NCI-H2227 treated with DMSO at 0.1 percent for 48 hours (cell line): Measurements from ENCODE around the gene PSMD2.

ENCODE experiments used
- DNase-seq: peaks from one replicate; lab custom pipeline; 2025; lab: John Stamatoyannopoulos, UW

The PSMD2 gene

DNA sequence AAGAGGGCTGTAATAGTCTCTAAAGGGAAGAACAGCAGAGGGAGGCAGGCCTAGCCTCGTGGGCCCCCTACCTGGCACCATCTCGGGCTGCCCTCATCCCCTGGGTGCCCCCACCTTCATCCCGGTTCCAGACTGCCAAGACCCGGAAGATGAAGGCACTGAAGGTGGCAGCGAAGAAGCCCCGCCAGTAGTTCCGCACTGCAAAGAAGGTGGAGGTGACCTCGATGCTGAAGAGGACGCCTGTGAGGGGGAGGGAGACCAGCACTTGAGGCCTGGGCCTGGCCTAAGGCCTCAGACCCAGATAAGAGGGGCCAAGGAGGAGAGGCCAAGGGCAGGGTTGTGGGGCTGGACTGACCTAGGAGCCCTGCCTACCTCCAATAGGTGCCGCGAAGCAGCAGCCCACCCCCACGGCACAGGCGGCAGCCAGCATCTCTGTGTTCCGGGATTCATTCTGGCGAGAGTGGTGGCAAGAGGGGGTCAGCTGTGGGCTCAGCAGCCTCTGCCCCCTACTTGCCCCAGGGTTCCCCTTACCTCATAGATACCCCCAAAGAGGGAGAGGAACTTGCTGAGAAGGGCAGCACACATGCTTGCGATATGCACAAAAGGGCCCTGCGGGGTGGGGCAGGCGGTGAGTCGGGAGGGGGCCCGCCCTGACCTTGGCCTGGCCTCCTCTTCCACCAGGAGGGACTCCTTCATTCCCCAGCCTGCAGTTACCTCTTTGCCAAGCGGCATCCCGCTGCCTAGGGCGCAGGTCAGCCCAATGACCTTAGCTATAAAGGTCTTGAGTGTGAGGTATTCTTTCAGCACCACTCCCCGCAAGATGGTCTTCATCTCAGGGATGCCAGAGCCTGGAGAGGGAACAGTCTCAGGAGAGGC, 58.4 kb downstream of the PSMD2 start:
- no peak for DNase-seq

DNA sequence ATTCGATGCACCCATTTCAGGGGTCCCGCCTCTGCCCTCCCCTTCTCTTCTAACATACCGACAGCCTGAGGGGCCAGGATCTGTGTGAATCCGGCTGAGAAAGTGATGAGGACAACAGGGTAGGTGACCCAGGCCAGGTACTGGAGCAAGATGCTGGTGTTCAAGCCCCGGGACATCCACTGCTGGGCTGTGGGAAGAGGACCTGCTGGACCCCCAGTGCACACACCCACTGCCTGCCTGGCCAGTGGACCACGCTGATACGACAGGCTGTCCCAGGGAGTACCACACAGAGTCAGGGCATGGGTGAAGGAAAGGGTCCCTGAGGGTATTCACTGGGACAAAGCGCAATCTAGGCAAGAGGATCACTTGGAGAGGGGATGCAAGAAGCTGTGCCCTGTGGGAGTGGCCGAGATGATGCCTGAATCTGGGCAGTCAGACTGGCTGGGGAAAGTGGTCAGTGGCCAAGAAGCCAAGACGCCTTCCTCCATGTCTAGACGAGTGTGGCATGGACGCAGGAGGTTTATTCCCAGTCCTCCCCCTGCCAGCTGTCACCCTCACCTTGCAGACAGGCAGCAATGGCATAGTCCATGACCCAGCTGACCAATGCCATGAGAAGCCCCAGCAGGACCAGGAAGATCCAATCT, 59.2 kb downstream of the PSMD2 start:
- DNase-seq = no peak
